ENCODE data around the gene CCDC97.

The CCDC97 gene

DNA sequence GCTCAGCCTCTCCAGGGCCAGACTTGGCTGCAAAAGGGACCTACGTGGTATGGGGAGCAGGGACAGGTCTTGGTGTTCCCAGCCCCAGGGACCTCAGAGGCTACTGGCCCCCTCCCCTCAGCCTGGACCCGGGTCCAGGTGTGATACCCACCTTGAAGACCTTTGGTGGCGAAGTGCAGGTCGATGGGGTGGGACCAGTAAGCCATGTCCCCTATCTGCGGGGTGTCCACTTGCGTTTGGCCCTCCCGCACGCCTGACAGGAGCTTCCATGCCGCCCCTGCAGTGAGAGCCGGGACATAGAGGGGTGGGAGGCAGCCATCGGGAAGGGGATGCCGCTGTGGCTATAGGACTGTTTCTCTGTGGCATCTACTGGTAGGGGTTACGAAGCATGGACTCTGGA lies 47.8 kb downstream of the CCDC97 start:
- no peak for DNase-seq (ENCODE audit: insufficient read length, low spot score)
- TF ChIP-seq, protein P1, sequence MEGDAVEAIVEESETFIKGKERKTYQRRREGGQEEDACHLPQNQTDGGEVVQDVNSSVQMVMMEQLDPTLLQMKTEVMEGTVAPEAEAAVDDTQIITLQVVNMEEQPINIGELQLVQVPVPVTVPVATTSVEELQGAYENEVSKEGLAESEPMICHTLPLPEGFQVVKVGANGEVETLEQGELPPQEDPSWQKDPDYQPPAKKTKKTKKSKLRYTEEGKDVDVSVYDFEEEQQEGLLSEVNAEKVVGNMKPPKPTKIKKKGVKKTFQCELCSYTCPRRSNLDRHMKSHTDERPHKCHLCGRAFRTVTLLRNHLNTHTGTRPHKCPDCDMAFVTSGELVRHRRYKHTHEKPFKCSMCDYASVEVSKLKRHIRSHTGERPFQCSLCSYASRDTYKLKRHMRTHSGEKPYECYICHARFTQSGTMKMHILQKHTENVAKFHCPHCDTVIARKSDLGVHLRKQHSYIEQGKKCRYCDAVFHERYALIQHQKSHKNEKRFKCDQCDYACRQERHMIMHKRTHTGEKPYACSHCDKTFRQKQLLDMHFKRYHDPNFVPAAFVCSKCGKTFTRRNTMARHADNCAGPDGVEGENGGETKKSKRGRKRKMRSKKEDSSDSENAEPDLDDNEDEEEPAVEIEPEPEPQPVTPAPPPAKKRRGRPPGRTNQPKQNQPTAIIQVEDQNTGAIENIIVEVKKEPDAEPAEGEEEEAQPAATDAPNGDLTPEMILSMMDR (IDR thresholded peaks at IDR 0.05; ENCODE audit: insufficient read depth, missing control alignments): no peak
- FAIRE-seq: no peak

DNA sequence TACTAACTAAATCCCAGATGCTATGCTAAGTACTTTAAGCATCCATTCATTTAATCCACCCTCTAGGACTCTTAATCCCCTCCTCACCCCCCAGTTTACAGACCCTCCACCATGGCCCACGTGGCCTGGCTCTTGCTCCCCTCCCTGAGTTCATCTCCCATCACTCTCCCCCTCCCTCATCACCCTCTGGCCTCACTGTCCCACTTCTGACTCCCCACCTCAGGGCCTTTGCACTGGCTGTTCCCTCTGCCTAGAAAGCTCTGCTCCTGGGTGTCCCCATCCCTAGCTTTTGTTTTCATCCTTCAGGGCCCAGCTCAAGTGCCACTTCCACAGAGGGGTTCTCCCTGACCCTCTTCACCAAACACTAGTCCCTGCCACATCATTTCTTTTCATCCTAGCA lies 49.8 kb downstream of the CCDC97 start:
- FAIRE-seq (no peak), DNase-seq (ENCODE audit: insufficient read length, low spot score) (no peak)
- TF ChIP-seq, protein P1 (IDR thresholded peaks at IDR 0.05; ENCODE audit: insufficient read depth, missing control alignments): no peak

DNA sequence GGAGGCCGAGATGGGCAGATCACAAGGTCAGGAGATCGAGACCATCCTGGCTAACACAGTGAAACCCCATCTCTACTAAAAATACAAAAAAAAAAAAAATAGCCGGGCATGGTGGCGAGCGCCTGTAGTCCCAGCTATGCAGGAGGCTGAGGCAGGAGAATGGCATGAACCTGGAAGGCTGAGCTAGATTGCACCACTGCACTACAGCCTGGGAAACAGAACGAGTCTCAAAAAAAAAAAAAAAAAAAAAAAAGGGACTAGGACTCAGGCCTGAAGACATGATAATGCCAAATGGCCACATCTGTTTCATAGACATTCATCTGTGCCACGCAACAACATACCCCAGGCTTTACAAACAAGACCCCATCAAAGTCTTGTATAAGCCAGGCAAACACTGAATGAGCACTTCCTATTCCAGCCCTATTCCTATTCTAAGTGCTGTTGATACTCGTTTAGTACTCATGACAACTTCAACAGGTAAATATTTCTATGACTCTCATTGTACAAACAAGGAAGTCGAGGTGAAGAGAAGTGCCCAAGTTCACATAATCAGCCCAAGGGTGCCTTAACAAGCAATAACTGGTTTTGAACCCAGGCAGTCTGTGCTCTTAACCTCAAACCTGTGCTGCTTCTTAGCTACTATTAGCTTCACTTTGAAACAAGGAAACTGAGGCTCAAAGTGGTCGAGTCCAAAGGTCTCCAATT lies 52.3 kb downstream of the CCDC97 start:
- TF ChIP-seq, protein P1 (IDR thresholded peaks at IDR 0.05; ENCODE audit: insufficient read depth, missing control alignments): no peak
- DNase-seq (ENCODE audit: insufficient read length, low spot score) (no peak), FAIRE-seq (no peak)

DNA sequence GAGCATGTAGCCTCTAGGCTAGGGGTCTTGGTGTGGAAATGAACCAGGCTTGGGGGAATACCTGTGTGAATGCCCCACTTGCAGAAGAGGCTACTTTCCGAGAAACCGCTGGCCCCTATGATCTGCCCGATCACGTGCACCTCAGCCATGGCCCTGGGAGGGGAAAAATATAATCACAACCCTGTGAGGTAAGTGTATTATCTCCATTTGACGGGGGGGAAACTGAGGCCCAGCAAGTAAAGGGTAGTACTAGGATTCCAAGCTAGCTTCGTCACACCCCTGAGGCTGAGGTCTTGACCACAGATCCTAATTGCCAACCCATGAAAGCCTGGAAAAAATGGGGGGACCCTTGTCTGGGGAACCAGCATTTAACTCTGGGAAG lies 53.4 kb downstream of the CCDC97 start:
- DNase-seq (ENCODE audit: insufficient read length, low spot score) (no peak), FAIRE-seq (no peak)
- TF ChIP-seq, protein P1 (IDR thresholded peaks at IDR 0.05; ENCODE audit: insufficient read depth, missing control alignments): no peak

DNA sequence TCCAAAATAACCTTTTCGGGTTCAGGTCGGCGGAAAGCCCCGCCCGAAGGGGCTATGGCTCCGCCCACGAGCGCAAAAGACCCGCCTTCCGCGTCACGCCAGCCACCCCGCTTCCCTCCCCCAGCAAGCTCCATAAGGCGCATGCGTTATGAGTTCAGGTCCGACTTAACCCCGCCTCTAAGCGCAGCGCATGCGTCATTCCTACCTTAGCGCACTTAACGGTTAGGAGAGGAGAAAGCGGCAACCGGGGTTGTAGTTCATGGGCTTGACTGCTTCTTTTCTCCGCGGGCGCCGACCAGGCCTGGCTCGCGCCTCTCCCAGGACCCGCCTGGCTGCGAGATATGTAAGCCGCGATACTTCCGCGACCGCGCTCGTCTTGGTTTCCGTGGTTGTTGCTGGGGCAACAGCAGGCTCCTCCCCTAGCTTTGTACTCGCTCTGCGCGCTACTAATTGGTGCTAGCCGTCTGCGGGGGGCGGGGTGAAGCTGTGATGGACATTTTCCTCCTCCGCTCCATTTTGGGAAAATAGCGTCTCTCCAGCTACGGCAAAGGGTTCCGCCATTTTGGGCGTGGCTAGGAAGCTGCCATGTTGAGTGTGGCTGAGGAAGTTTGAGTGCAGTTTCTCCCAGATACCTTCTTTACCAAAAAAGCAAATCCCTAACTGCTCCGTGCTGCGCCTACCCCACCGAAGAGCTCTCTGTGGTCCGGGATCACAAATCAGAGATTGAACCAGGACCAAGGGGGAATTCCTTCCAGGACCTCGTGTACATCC lies 54.0 kb downstream of the CCDC97 start, which contains the start of gene B9D2:
B9D2 (minus strand) TSS at position 397 of the 771 bp plus-strand sequence. CDS start 630 bp downstream, outside the sequence.
- TF ChIP-seq, protein P1 (IDR thresholded peaks at IDR 0.05; ENCODE audit: insufficient read depth, missing control alignments): no peak
- DNase-seq (ENCODE audit: insufficient read length, low spot score): peak; percentile 94
- no peak for FAIRE-seq

DNA sequence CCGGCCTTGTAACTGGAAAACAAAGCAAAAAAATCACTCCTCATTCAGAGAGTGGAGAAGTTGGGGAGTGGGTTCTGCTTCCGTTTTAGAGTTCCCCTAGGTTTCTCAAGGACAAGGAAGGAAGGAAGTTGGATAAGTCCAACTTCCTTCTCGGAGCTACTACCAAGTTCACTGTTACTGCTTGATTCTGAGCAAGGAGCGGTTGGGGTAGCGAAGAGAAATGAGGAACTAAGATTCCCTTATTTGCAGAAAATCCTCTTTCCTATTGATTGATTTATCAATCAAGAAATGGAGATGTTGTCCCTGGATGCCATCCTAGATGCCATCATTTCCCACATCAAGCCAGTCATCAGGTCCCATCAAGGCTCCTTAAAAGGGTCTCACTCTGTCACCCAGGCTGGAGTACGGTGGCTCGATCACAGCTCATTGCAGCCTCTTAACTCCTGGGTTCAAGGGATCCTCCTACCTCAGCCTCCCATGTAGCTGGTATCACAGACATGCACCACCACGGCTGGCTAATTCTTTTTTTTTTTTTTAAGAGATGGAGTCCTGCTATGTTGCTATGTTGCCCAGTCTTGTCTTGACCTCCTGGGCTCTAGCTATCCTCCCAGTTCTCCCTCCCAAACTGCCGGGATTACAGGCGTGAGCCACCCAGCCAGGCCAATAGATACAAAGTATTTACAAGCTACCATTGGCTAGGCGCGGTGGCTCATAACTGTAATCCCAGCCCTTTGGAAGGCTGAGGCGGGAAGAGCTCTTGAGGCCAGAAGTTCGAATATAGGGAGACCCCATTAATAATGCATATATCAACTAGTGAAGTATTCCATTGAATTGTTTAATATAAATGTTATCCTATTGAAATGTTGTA lies 54.8 kb downstream of the CCDC97 start:
- TF ChIP-seq, protein P1 (IDR thresholded peaks at IDR 0.05; ENCODE audit: insufficient read depth, missing control alignments): no peak
- DNase-seq (ENCODE audit: insufficient read length, low spot score) (no peak), FAIRE-seq (no peak)

Data from D721Med (cell line).